ENCODE measurements around the gene SOX8.

DNA sequence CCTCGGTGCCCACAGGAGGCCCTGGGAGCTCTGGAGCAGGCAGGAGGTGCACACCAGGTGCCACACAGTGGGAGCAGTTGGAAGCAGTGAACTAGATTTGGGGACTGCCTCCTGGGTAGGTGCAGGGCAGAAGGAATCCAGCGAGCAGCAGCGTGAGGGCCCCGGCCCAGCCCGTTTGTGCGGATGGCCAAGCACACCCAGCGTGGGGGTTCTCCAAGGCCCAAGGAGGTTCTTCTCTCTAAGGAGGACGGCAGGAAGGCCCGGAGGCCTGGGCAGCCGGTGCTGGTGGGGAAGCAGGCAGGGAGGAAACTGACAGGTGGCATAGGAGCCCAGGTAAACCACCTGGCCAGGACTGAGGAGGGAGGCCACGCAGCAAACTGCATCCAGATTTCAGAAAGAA, 17.0 kb downstream of the SOX8 start:
- no peak for TF ChIP-seq EZH2phosphoT487 (IDR thresholded peaks at IDR 0.05)
- TF ChIP-seq, protein P1, sequence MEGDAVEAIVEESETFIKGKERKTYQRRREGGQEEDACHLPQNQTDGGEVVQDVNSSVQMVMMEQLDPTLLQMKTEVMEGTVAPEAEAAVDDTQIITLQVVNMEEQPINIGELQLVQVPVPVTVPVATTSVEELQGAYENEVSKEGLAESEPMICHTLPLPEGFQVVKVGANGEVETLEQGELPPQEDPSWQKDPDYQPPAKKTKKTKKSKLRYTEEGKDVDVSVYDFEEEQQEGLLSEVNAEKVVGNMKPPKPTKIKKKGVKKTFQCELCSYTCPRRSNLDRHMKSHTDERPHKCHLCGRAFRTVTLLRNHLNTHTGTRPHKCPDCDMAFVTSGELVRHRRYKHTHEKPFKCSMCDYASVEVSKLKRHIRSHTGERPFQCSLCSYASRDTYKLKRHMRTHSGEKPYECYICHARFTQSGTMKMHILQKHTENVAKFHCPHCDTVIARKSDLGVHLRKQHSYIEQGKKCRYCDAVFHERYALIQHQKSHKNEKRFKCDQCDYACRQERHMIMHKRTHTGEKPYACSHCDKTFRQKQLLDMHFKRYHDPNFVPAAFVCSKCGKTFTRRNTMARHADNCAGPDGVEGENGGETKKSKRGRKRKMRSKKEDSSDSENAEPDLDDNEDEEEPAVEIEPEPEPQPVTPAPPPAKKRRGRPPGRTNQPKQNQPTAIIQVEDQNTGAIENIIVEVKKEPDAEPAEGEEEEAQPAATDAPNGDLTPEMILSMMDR (IDR thresholded peaks at IDR 0.05) = no peak

Measured in neural progenitor cell (in vitro differentiated cells).